ENCODE results near the gene MAGIX.

Gene MAGIX

DNA sequence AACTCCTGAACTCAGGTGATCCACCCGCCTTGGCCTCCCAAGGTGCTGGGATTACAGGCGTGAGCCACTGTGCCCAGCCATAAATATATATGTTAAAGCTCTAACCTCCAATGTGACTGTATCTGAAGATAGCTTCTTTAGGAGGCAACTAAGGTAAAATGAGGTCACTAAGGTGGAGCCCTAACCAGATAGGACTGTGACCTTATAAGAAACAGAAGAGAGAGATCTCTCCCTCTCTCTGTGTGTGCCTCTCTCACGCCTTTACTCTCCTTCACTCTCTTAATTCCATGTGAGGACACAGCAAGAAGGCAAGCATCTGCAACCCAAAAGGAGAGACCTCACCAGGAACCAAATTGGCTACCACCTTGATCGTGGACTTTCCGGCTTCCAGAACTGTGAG, 926 bp upstream of the MAGIX start:
- no peak for ATAC-seq
- TF ChIP-seq ZFP30 (CRISPR knock-in tag; IDR thresholded peaks at IDR 0.05) (no peak), ZC3H10 (CRISPR knock-in tag; IDR thresholded peaks at IDR 0.05) (no peak), CSDC2 (CRISPR knock-in tag; IDR thresholded peaks at IDR 0.05) (no peak), ISL1 (CRISPR knock-in tag; IDR thresholded peaks at IDR 0.05) (no peak), SNAI2 (CRISPR knock-in tag; IDR thresholded peaks at IDR 0.05) (no peak)
- TF ChIP-seq, protein P1, sequence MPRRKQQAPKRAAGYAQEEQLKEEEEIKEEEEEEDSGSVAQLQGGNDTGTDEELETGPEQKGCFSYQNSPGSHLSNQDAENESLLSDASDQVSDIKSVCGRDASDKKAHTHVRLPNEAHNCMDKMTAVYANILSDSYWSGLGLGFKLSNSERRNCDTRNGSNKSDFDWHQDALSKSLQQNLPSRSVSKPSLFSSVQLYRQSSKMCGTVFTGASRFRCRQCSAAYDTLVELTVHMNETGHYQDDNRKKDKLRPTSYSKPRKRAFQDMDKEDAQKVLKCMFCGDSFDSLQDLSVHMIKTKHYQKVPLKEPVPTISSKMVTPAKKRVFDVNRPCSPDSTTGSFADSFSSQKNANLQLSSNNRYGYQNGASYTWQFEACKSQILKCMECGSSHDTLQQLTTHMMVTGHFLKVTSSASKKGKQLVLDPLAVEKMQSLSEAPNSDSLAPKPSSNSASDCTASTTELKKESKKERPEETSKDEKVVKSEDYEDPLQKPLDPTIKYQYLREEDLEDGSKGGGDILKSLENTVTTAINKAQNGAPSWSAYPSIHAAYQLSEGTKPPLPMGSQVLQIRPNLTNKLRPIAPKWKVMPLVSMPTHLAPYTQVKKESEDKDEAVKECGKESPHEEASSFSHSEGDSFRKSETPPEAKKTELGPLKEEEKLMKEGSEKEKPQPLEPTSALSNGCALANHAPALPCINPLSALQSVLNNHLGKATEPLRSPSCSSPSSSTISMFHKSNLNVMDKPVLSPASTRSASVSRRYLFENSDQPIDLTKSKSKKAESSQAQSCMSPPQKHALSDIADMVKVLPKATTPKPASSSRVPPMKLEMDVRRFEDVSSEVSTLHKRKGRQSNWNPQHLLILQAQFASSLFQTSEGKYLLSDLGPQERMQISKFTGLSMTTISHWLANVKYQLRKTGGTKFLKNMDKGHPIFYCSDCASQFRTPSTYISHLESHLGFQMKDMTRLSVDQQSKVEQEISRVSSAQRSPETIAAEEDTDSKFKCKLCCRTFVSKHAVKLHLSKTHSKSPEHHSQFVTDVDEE (CRISPR knock-in tag; IDR thresholded peaks at IDR 0.05) = no peak

DNA sequence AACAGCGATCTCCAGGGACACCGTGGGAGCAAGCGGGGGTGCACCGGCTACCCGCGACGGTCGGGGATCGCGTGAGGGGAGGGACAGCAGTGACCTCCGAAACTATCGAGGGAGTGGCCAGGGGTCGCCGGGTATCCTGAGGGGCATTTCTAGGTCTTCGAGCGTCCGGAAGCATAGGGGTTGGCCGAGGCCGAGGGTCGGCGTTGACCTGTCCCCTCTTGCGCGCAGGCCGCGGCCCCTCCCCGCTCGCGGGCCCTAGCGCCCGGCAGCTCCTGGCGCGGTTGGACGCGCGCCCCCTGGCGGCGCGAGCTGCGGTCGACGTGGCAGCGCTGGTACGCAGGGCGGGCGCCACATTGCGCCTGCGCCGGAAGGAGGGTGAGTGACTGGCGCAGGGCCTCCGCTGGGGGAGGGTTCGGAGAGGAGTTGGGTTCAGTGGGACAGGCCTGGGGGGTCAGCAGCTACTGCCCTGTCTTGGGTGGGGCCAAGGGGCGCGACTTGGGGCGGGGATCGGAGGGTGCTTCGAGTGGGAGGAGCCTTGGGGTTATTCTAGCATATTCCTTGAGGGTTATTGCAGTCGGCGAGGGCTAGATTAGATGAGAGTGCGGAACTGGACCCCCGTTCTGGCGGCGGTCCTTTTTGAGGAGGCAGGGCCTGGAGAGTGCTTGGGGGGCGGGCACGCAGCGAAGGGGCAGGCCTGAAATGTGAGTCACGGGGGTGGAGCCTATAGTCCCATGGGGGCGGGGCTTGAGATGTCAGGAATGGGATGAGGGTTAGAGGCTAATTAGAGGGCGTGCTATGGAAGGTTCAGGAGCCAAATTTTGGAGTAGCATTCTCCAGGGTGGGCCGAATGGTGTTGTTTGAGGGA, 1.2 kb downstream of the MAGIX start:
- peak; percentile 78 for ATAC-seq
- TF ChIP-seq CREB5 (CRISPR knock-in tag; IDR thresholded peaks at IDR 0.05; ENCODE audit: low read depth) (no peak), PATZ1 (CRISPR knock-in tag; IDR thresholded peaks at IDR 0.05; ENCODE audit: borderline replicate concordance) (0 out of 2 replicates have a peak, but pooled peaks have one; percentile 23), ZFP3 (CRISPR knock-in tag; IDR thresholded peaks at IDR 0.05) (peak; percentile 84; the same call in 1 of the 2 replicates)

GRCh38 chrX:49164589-49165360, 2.2 kb downstream of the MAGIX start:
- ATAC-seq = no peak
- TF ChIP-seq TCF4 (CRISPR knock-in tag; IDR thresholded peaks at IDR 0.05; ENCODE audit: borderline replicate concordance) = no peak
- TF ChIP-seq PATZ1 (CRISPR knock-in tag; IDR thresholded peaks at IDR 0.05; ENCODE audit: borderline replicate concordance) = no peak
- TF ChIP-seq ZNF565 (CRISPR knock-in tag; conservative IDR thresholded peaks at IDR 0.05; ENCODE audit: low read depth) = no peak
- no peak for TF ChIP-seq ZFP30 (CRISPR knock-in tag; IDR thresholded peaks at IDR 0.05)
- TF ChIP-seq POU6F1 (CRISPR knock-in tag; IDR thresholded peaks at IDR 0.05; ENCODE audit: borderline replicate concordance, low read depth) = no peak
- TF ChIP-seq ARNTL (CRISPR knock-in tag; IDR thresholded peaks at IDR 0.05; ENCODE audit: borderline replicate concordance, low read depth) = no peak
- TF ChIP-seq TOX (CRISPR knock-in tag; IDR thresholded peaks at IDR 0.05; ENCODE audit: borderline replicate concordance) = no peak
- no peak for TF ChIP-seq CSDC2 (CRISPR knock-in tag; IDR thresholded peaks at IDR 0.05)
- no peak for TF ChIP-seq ZNF8 (CRISPR knock-in tag; IDR thresholded peaks at IDR 0.05)
- no peak for TF ChIP-seq SNAI2 (CRISPR knock-in tag; IDR thresholded peaks at IDR 0.05)
- no peak for TF ChIP-seq ESRRG (CRISPR knock-in tag; IDR thresholded peaks at IDR 0.05)
- no peak for TF ChIP-seq ZNF70 (CRISPR knock-in tag; IDR thresholded peaks at IDR 0.05)
- no peak for TF ChIP-seq OSR1 (CRISPR knock-in tag; IDR thresholded peaks at IDR 0.05)
